Mucosa of descending colon (tissue), 3 donors: Measurements from ENCODE around the gene TGM3. TPM values are rescaled to one million over a fixed set of nuclear protein-coding genes. Genes with fewer than 3 reads are reported as not detected.

Source experiments
- ATAC-seq: fragments of 200-7000 bp; cut with Tn5 transposase; one replicate; pipeline ENCODE4 v1.9.1; 2020; ENCODE audit warnings: mild to moderate bottlenecking, moderate library complexity
- DNase-seq, 3 donors: peaks; one replicate each; pipeline ENCODE4 v3.0.0-alpha.2; 2020
- H3K36me3 ChIP-seq: fragments of 200-600 bp; one replicate; pipeline ENCODE4 v1.8.0; 2021; ENCODE audit warnings: low read depth, mild to moderate bottlenecking
- H3K4me1 ChIP-seq: fragments of 200-600 bp; one replicate; pipeline ENCODE4 v1.8.0; 2021; ENCODE audit warnings: low read depth, mild to moderate bottlenecking
- H3K4me3 ChIP-seq: fragments of 200-600 bp; one replicate; pipeline ENCODE4 v1.8.0; 2021; ENCODE audit warnings: mild to moderate bottlenecking
- H3K9me3 ChIP-seq: fragments of 200-600 bp; one replicate; pipeline ENCODE4 v1.8.0; 2021; ENCODE audit warnings: mild to moderate bottlenecking
- intact Hi-C, 2 donors: fragments of 100-400 bp; cut with DNase I in 1 of 2; cut with micrococcal nuclease in 1 of 2; formaldehyde crosslinking; loops; one replicate each; pipeline versions ENCODE4 v1.11.0 to v1.11.1; 2022; cut with DNase I, micrococcal nuclease
- total RNA-seq, 3 donors: library from RNA; stranded (reverse); fragmentation: NEBNext Ultra II Directional in 2 of 3; extraction: Animal tissue kit (Norgen Biotek cat#: 25700) in 2 of 3; gene quantifications; one replicate each; pipeline versions ENCODE4 v1.2.1 to v1.2.4, GENCODE V29; 2021 to 2023
- TF ChIP-seq, protein P1 (sequence below): fragments of 200-600 bp; IDR thresholded peaks from one replicate; pipeline ENCODE4 v1.8.0; 2022; ENCODE audit warnings: antibody characterized with exemption, mild to moderate bottlenecking
- donor health status: DM: no; HTN: no; CAD: no; lungs with moderate emphysema.
- donor health status: DM: no; HTN: no; CAD: no.
- donor health status: DM: no; HTN: yes; CAD: no.

The TGM3 gene
- total RNA-seq, 3 donors from 2014 or later = 0.09 to 0.84 (median 0.29) TPM

DNA sequence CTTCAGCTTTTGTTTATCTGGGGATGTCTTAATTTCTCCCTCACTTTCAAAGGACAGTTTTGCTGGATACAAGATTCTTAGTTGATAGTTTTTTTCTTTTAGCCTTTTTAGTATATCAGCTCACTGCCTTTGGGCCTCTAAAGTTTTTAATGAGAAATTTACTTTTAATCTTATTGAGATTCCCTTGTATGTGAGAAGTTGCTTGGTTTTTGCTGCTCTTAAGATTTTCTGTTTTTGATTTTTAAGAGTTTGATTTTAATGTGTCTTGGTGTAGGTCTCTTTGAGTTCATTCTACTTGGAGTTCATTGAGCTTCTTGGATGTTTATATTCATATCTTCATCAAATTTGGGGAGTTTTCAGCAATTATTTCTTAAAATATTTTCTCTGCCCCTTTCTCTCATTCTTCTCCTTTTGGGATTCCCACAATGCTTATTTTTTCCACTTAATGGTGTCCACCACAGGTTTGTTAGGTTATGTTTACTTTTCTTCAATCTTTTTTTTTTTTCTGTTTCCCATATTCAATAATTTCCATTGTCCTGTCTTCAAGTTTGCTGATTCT lies 65.3 kb downstream of the TGM3 start:
- ATAC-seq (no peak), DNase-seq (no peak)
- Histone ChIP-seq H3K4me3 (no peak overlapping the region), H3K9me3 (peaks cover 15% of the 10 kb centered on the region), H3K36me3 (no peaks in the 10 kb centered on the region), H3K4me1 (no peaks in the 10 kb centered on the region)
- intact Hi-C loops = no loop called here
- TF ChIP-seq, protein P1, sequence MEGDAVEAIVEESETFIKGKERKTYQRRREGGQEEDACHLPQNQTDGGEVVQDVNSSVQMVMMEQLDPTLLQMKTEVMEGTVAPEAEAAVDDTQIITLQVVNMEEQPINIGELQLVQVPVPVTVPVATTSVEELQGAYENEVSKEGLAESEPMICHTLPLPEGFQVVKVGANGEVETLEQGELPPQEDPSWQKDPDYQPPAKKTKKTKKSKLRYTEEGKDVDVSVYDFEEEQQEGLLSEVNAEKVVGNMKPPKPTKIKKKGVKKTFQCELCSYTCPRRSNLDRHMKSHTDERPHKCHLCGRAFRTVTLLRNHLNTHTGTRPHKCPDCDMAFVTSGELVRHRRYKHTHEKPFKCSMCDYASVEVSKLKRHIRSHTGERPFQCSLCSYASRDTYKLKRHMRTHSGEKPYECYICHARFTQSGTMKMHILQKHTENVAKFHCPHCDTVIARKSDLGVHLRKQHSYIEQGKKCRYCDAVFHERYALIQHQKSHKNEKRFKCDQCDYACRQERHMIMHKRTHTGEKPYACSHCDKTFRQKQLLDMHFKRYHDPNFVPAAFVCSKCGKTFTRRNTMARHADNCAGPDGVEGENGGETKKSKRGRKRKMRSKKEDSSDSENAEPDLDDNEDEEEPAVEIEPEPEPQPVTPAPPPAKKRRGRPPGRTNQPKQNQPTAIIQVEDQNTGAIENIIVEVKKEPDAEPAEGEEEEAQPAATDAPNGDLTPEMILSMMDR = no peak

DNA sequence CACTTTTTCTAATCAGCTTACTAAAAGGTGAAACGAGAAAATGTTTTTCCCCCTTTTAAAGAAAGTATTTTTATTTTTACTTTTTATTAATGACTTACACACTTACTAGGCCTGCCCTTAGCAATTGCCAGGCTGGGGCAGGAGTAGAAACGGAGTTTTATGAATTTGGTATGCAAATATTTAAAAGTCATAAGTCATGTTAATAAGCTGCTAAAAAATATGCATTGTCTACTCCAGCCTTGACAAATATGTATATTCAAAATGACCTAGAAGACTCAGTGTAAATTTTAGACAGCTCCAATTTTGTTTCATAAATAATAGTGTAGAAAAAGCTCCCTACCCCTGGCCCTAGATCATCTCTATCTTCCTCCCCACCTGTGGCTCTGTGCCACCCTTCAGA lies 67.4 kb downstream of the TGM3 start:
- peaks cover 15% of the 10 kb centered on the region for H3K9me3 ChIP-seq
- H3K36me3 ChIP-seq = no peaks in the 10 kb centered on the region
- ATAC-seq (no peak), DNase-seq (no peak)
- intact Hi-C loops = no loop called here
- H3K4me1 ChIP-seq = no peaks in the 10 kb centered on the region
- TF ChIP-seq, protein P1 = no peak
- H3K4me3 ChIP-seq = no peak overlapping the region

DNA sequence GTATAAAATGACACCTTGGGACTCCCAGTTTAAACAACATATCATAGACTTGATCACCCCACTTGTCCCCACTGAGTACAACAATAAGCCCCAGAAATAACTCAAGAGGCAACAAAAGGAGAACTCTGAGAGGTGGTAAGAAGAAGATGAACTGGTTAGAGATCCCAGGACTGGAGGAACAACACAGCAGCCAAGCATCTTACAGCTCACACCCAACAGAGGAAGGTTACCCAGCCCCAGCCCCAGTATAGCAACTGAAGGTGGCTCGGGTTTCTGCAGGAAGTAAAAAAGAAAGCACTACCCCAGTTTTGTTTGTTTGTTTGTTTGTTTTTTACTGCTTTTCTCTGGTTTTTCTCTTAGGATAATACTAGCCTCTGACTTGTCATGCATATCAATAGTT lies 67.8 kb downstream of the TGM3 start:
- Histone ChIP-seq H3K36me3 (no peaks in the 10 kb centered on the region), H3K4me3 (no peak overlapping the region), H3K9me3 (peaks cover 15% of the 10 kb centered on the region), H3K4me1 (no peaks in the 10 kb centered on the region)
- TF ChIP-seq, protein P1 = no peak
- DNase-seq (no peak), ATAC-seq (no peak)
- intact Hi-C loops = no loop called here

DNA sequence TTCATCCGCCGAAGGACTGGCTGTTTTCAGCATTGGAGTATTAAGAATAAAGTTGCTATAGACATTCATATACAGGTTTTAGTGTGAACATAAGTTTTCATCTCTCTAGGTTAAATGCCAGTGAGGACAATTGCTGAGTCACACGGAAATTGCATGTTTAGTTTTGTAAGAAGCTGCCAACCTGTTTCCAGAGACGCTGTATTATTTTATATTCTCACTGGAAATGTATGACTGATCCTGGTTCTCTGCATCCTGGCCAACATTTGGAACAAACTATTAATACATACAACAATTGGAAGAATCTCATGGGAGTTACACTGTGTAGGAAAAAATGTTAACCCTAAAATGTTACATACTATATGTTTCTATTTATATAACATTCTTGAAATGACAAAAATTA lies 68.2 kb downstream of the TGM3 start:
- DNase-seq (no peak), ATAC-seq (no peak)
- H3K36me3 ChIP-seq = no peaks in the 10 kb centered on the region
- H3K9me3 ChIP-seq = peaks cover 15% of the 10 kb centered on the region
- no peaks in the 10 kb centered on the region for H3K4me1 ChIP-seq
- no peak overlapping the region for H3K4me3 ChIP-seq
- TF ChIP-seq, protein P1 = no peak
- intact Hi-C loops = no loop called here

DNA sequence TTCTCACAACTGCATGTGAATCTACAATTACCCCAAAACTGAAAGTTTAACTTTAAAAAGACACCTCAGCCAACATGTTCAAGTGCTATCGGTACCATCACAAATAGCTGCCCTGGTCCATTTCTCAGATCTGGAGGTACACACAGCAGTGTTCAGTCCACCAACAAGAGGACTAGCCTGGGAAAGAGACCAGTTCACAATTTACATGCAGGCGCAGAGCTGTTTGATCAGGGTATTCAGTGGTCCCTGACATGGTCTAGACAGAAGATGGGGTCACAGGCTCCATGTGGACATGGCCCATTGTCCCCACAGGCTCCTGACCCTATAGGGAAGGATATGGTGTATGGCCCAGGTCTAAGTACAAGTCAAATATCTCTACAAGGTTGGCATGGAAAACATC lies 69.3 kb downstream of the TGM3 start:
- Histone ChIP-seq H3K4me1 (no peaks in the 10 kb centered on the region), H3K9me3 (peaks cover 15% of the 10 kb centered on the region), H3K4me3 (no peak overlapping the region), H3K36me3 (no peaks in the 10 kb centered on the region)
- intact Hi-C loops = no loop called here
- DNase-seq (no peak), ATAC-seq (no peak)
- TF ChIP-seq, protein P1 = no peak

DNA sequence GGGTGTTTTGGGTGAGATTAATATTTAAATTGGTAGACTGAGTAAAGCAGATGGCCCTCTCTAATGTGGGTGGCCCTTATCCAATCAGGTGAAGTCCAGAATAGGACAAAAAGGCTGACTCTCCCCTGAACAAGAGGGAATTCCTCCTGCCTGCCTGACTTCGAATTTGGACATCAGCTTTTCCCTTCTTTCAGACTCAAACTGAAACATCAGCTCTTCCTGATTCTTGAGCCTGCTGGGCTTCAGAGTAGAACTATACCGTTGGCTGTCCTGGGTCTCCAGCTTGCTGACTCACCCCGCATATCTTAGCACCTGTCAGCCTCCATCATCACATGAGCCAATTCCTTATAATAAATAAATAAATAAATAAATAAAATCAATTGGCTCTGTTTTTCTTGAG lies 69.9 kb downstream of the TGM3 start:
- Histone ChIP-seq H3K36me3 (no peaks in the 10 kb centered on the region), H3K4me1 (no peaks in the 10 kb centered on the region), H3K4me3 (no peak overlapping the region), H3K9me3 (peaks cover 13% of the 10 kb centered on the region)
- TF ChIP-seq, protein P1 = no peak
- DNase-seq = no peak
- intact Hi-C loops = no loop called here
- ATAC-seq = no peak
